ENCODE measurements around the gene MOV10.

MOV10 gene

GRCh38 chr1:112643080-112643479 lies 31.4 kb upstream of the MOV10 start:
- TF ChIP-seq CTCF (IDR thresholded peaks at IDR 0.05; ENCODE audit: low read depth, low read length), result no peak
- no peak for DNase-seq (ENCODE audit: extremely low read depth, low read depth)

- no peak for DNase-seq (ENCODE audit: extremely low read depth, low read depth)
Measured at GRCh38 chr1:112646225-112646624, 28.2 kb upstream of the MOV10 start.

GRCh38 chr1:112651205-112651604 lies 23.3 kb upstream of the MOV10 start:
- no peak for DNase-seq (ENCODE audit: extremely low read depth, low read depth)
- TF ChIP-seq CTCF (IDR thresholded peaks at IDR 0.05; ENCODE audit: low read depth, low read length), result no peak

More at GRCh38 chr1:112646225-112646624, 28.2 kb upstream of the MOV10 start:
- TF ChIP-seq CTCF (IDR thresholded peaks at IDR 0.05; ENCODE audit: low read depth, low read length), result no peak

GRCh38 chr1:112665857-112666256 lies 8.6 kb upstream of the MOV10 start:
- no peak for DNase-seq (ENCODE audit: extremely low read depth, low read depth)
- no peak for TF ChIP-seq CTCF (IDR thresholded peaks at IDR 0.05; ENCODE audit: low read depth, low read length)

- TF ChIP-seq CTCF (IDR thresholded peaks at IDR 0.05; ENCODE audit: low read depth, low read length), result no peak
- no peak for DNase-seq (ENCODE audit: extremely low read depth, low read depth)
Measured at GRCh38 chr1:112666946-112667345, 7.5 kb upstream of the MOV10 start.

- TF ChIP-seq CTCF (IDR thresholded peaks at IDR 0.05; ENCODE audit: low read depth, low read length), result no peak
- no peak for DNase-seq (ENCODE audit: extremely low read depth, low read depth)
Measured at GRCh38 chr1:112672009-112672408, 2.5 kb upstream of the MOV10 start.

- no peak for TF ChIP-seq CTCF (IDR thresholded peaks at IDR 0.05; ENCODE audit: low read depth, low read length)
- no peak for DNase-seq (ENCODE audit: extremely low read depth, low read depth)
Measured at GRCh38 chr1:112672842-112673241, 1.6 kb upstream of the MOV10 start.
